Fibroblast of lung (primary cell): ENCODE data around the gene ROMO1. TPM values are rescaled to one million over a fixed set of nuclear protein-coding genes. Genes with fewer than 3 reads are reported as not detected.
"Not testable (repeated sequence)": the region's sequence is repeated elsewhere in the genome, so short reads cannot be mapped to it uniquely, and the experiment has no call there.

ENCODE experiments used
- DNase-seq, 2 donors: peaks; one replicate each; pipeline versions ENCODE4 v3.0.0 to v3.0.0-alpha.2; 2010; ENCODE audit warnings: low read depth in 2 of 2
- H2AFZ ChIP-seq: 2 replicates; pipeline ENCODE4 v1.5.1; 2012; ENCODE audit warnings: low read length, control low read depth, inconsistent platforms
- H3K27ac ChIP-seq: 2 replicates; pipeline ENCODE4 v1.5.1; 2011; ENCODE audit warnings: low read length, control low read depth; ENCODE audit not compliant: insufficient read depth
- H3K27me3 ChIP-seq: 2 replicates; pipeline ENCODE4 v1.5.1; 2011; ENCODE audit warnings: mild to moderate bottlenecking, low read length; ENCODE audit not compliant: control insufficient read depth, insufficient read depth
- H3K36me3 ChIP-seq: 2 replicates; pipeline ENCODE4 v1.5.1; 2011; ENCODE audit warnings: low read length; ENCODE audit not compliant: control insufficient read depth, insufficient read depth
- H3K4me1 ChIP-seq: 2 replicates; pipeline ENCODE4 v1.5.1; 2011; ENCODE audit warnings: low read length; ENCODE audit not compliant: control insufficient read depth, insufficient read depth; ENCODE audit errors: extremely low read depth
- H3K4me2 ChIP-seq: 2 replicates; pipeline ENCODE4 v1.5.1; 2011; ENCODE audit warnings: low read length, control low read depth; ENCODE audit not compliant: insufficient read depth; ENCODE audit errors: extremely low read depth
- H3K4me3 ChIP-seq, 4 experiments: fragments of 200-600 bp in 1 of 4; sonication (generic) in 1 of 4; replicated peaks in 1 of 4; 2 replicates each; pipeline ENCODE4 v1.5.1; 2011 to 2016; ENCODE audit warnings: low read length in 4 of 4, low read depth in 3 of 4, mild to moderate bottlenecking in 3 of 4, control low read depth in 2 of 4, inconsistent platforms in 1 of 4, mixed read lengths in 1 of 4; ENCODE audit not compliant: insufficient read depth in 1 of 4; ENCODE audit errors: control extremely low read depth in 1 of 4
- H3K79me2 ChIP-seq: 2 replicates; pipeline ENCODE4 v1.5.1; 2012; ENCODE audit warnings: mild to moderate bottlenecking, low read length, inconsistent platforms; ENCODE audit not compliant: control insufficient read depth, insufficient read depth
- H3K9ac ChIP-seq: 2 replicates; pipeline ENCODE4 v1.5.1; 2011; ENCODE audit warnings: mild to moderate bottlenecking, low read length, control low read depth; ENCODE audit not compliant: insufficient read depth
- H3K9me3 ChIP-seq: 2 replicates; pipeline ENCODE4 v1.5.1; 2012; ENCODE audit warnings: low read depth, low read length; ENCODE audit not compliant: control insufficient read depth, insufficient read depth
- H4K20me1 ChIP-seq: 2 replicates; pipeline ENCODE4 v1.5.1; 2011; ENCODE audit warnings: low read length; ENCODE audit not compliant: control insufficient read depth, insufficient read depth; ENCODE audit errors: extremely low read depth
- CTCF ChIP-seq, 2 donors: IDR thresholded peaks in 1 of 2; conservative IDR thresholded peaks in 1 of 2; 1 replicate in 1 of 2; 2 replicates in 1 of 2; pipeline ENCODE4 v1.5.1; 2011 to 2012; ENCODE audit warnings: low read length in 2 of 2, control low read depth in 1 of 2, inconsistent platforms in 1 of 2, low read depth in 1 of 2, mild to moderate bottlenecking in 1 of 2
- EZH2 ChIP-seq: IDR thresholded peaks from 2 replicates; pipeline ENCODE4 v1.5.1; 2012; ENCODE audit warnings: low read length, control low read depth, mild to moderate bottlenecking; ENCODE audit errors: missing control alignments
- polyA plus RNA-seq, 2 donors: library from polyadenylated mRNA; depleted of rRNA in 1 of 2; stranded (reverse) in 1 of 2; unstranded in 1 of 2; fragments of >200 nt; gene quantifications; 2 replicates each; pipeline ENCODE4 v1.2.1, GENCODE V29; 2011 to 2012; ENCODE audit warnings: missing spikeins in 1 of 2
- total RNA-seq: library from RNA; depleted of rRNA; stranded (reverse); fragments of >200 nt; gene quantifications from 2 replicates; pipeline ENCODE4 v1.2.1, GENCODE V29; 2014

ROMO1 gene
- total and polyA plus RNA-seq, 2 donors (not counting 1 experiment from before 2014, with no cell fraction given): 205 to 239 TPM

- H3K36me3 ChIP-seq: peaks cover 4% of the 10 kb centered on the region
- TF ChIP-seq EZH2 (no peak), CTCF (conservative IDR thresholded peaks at IDR 0.05 in 1 of 2, IDR thresholded peaks at IDR 0.05 in 1 of 2; ENCODE audit: low read depth in 1 of 2, low read length in 2 of 2) (no peak)
- H3K9me3 ChIP-seq: no peaks in the 10 kb centered on the region
Observed at GRCh38 chr20:35674921-35675320, 24.3 kb upstream of the ROMO1 start.

GRCh38 chr20:35680452-35681183, 18.6 kb upstream of the ROMO1 start:
- no peaks in the 10 kb centered on the region for H3K9me3 ChIP-seq

More at GRCh38 chr20:35674921-35675320, 24.3 kb upstream of the ROMO1 start:
- Histone ChIP-seq H2AFZ (no peak overlapping the region), H3K4me3 (no peak overlapping the region), H3K4me1 (no peaks in the 10 kb centered on the region), H3K27me3 (no peaks in the 10 kb centered on the region), H3K79me2 (no peaks in the 10 kb centered on the region), H3K9ac (no peak overlapping the region), H3K27ac (no peak overlapping the region), H4K20me1 (no peaks in the 10 kb centered on the region), H3K4me2 (no peak overlapping the region)
- DNase-seq: no peak

GRCh38 chr20:35681960-35682359, 17.2 kb upstream of the ROMO1 start:
- H3K4me3 ChIP-seq: no peak overlapping the region
- no peak overlapping the region for H3K4me2 ChIP-seq
- H3K27ac ChIP-seq: no peak overlapping the region
- H3K36me3 ChIP-seq: no peaks in the 10 kb centered on the region
- H3K79me2 ChIP-seq: no peaks in the 10 kb centered on the region
- no peaks in the 10 kb centered on the region for H3K27me3 ChIP-seq
- H3K9me3 ChIP-seq: no peaks in the 10 kb centered on the region
- no peak overlapping the region for H3K9ac ChIP-seq
- H4K20me1 ChIP-seq: no peaks in the 10 kb centered on the region
- no peaks in the 10 kb centered on the region for H3K4me1 ChIP-seq
- no peak for DNase-seq
- H2AFZ ChIP-seq: no peak overlapping the region
- no peak for TF ChIP-seq CTCF (conservative IDR thresholded peaks at IDR 0.05 in 1 of 2, IDR thresholded peaks at IDR 0.05 in 1 of 2; ENCODE audit: low read depth in 1 of 2, low read length in 2 of 2)
- no peak for TF ChIP-seq EZH2

More at GRCh38 chr20:35680452-35681183, 18.6 kb upstream of the ROMO1 start:
- no peak for TF ChIP-seq CTCF (conservative IDR thresholded peaks at IDR 0.05 in 1 of 2, IDR thresholded peaks at IDR 0.05 in 1 of 2; ENCODE audit: low read depth in 1 of 2, low read length in 2 of 2)
- TF ChIP-seq EZH2: no peak
- DNase-seq: no peak
- no peak overlapping the region for H2AFZ ChIP-seq
- H4K20me1 ChIP-seq: no peaks in the 10 kb centered on the region
- H3K4me1 ChIP-seq: no peaks in the 10 kb centered on the region
- no peak overlapping the region for H3K4me2 ChIP-seq
- H3K79me2 ChIP-seq: no peaks in the 10 kb centered on the region
- no peak overlapping the region for H3K4me3 ChIP-seq
- H3K27me3 ChIP-seq: no peaks in the 10 kb centered on the region
- H3K9ac ChIP-seq: no peak overlapping the region
- H3K27ac ChIP-seq: no peak overlapping the region
- H3K36me3 ChIP-seq: no peaks in the 10 kb centered on the region

GRCh38 chr20:35685368-35685767, 13.8 kb upstream of the ROMO1 start:
- not testable (repeated sequence) for H3K9me3 ChIP-seq, H3K4me3 ChIP-seq, H3K9ac ChIP-seq, DNase-seq, H2AFZ ChIP-seq, H3K4me1 ChIP-seq, H3K36me3 ChIP-seq, H3K27me3 ChIP-seq, H3K79me2 ChIP-seq, H3K4me2 ChIP-seq, H4K20me1 ChIP-seq, H3K27ac ChIP-seq
